C4-2B (cell line): ENCODE data around the gene PLD2.

ENCODE experiments used
- ZFX ChIP-seq: fragments of 450-650 bp; IDR thresholded peaks from 2 replicates; pipeline ENCODE4 v1.6.1; 2017
- TF ChIP-seq, protein P1 (sequence below): fragments of 450-650 bp; conservative IDR thresholded peaks from 2 replicates; pipeline ENCODE4 v1.5.1; 2017; ENCODE audit warnings: mild to moderate bottlenecking

DNA sequence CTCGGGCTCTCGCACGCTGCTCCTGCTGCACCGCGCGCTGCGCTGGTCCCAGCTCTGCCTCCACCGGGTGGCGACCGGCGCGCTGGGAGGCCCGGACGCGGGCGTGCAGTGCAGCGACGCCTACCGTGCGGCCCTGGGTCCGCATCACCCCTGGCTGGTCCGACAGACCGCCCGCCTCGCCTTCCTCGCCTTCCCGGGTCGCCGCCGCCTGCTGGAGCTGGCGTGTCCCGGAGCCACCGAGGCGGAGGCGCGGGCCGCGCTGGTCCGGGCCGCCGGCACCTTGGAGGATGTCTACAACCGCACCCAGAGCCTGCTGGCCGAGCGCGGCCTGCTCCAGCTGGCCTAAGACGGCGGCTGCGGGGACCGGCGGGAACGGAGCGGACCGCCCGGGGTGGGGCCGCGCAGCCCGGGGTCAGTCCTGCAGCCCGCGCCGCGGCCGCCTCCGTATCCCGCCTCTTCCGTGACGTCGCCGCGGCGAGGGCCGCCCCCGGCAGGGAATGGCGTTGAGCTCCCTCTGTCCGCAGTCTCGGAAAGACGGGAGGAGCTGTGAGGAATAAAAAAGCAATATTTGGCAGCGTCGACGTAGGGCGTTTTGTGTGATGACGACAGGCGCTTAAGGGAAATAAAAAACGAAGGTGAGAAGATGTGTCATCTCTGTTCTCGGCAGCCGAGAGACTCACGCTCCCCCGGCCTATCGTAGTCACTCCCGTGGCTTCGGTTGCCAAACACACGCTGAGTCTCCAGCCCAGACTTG, 16.8 kb upstream of the PLD2 start:
- TF ChIP-seq, protein P1, sequence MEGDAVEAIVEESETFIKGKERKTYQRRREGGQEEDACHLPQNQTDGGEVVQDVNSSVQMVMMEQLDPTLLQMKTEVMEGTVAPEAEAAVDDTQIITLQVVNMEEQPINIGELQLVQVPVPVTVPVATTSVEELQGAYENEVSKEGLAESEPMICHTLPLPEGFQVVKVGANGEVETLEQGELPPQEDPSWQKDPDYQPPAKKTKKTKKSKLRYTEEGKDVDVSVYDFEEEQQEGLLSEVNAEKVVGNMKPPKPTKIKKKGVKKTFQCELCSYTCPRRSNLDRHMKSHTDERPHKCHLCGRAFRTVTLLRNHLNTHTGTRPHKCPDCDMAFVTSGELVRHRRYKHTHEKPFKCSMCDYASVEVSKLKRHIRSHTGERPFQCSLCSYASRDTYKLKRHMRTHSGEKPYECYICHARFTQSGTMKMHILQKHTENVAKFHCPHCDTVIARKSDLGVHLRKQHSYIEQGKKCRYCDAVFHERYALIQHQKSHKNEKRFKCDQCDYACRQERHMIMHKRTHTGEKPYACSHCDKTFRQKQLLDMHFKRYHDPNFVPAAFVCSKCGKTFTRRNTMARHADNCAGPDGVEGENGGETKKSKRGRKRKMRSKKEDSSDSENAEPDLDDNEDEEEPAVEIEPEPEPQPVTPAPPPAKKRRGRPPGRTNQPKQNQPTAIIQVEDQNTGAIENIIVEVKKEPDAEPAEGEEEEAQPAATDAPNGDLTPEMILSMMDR = peak; percentile 96
- peak; percentile 95 for TF ChIP-seq ZFX
